PFSK-1 (cell line): ENCODE results near the gene CLDN10.

Experiments
- FOXP2 ChIP-seq: optimal IDR thresholded peaks from 2 replicates; pipeline ENCODE3; 2011; ENCODE audit warnings: borderline replicate concordance, control low read depth, inconsistent platforms; ENCODE audit not compliant: insufficient read depth; ENCODE audit errors: extremely low read length, extremely low read depth
- POLR2AphosphoS5 ChIP-seq: IDR thresholded peaks from 2 replicates; pipeline ENCODE4 v1.6.1; 2012; ENCODE audit warnings: low read depth, mild to moderate bottlenecking, control low read depth, low read length, moderate library complexity
- SIN3A ChIP-seq: IDR thresholded peaks from 2 replicates; pipeline ENCODE4 v1.6.1; 2012; ENCODE audit warnings: mild to moderate bottlenecking, low read length, moderate library complexity, borderline replicate concordance; ENCODE audit not compliant: insufficient read depth
- TAF1 ChIP-seq: IDR thresholded peaks from 2 replicates; pipeline ENCODE4 v1.6.1; 2012; ENCODE audit warnings: low read length, control low read depth, borderline replicate concordance; ENCODE audit not compliant: insufficient read depth
- TF ChIP-seq, protein P1 (sequence below), 2 experiments: IDR thresholded peaks; 2 replicates each; pipeline versions ENCODE4 v1.6.1 to v1.8.0; 2011 to 2012; ENCODE audit warnings: low read depth in 2 of 2, low read length in 2 of 2, control low read depth in 1 of 2, inconsistent platforms in 1 of 2, mild to moderate bottlenecking in 1 of 2, moderate library complexity in 1 of 2; ENCODE audit not compliant: insufficient read depth in 1 of 2

Gene CLDN10

GRCh38 chr13:95507991-95508390 is 44.5 kb upstream of the CLDN10 start:
- TF ChIP-seq TAF1 (no peak), FOXP2 (no peak), POLR2AphosphoS5 (no peak), SIN3A (no peak)
- TF ChIP-seq, protein P1, sequence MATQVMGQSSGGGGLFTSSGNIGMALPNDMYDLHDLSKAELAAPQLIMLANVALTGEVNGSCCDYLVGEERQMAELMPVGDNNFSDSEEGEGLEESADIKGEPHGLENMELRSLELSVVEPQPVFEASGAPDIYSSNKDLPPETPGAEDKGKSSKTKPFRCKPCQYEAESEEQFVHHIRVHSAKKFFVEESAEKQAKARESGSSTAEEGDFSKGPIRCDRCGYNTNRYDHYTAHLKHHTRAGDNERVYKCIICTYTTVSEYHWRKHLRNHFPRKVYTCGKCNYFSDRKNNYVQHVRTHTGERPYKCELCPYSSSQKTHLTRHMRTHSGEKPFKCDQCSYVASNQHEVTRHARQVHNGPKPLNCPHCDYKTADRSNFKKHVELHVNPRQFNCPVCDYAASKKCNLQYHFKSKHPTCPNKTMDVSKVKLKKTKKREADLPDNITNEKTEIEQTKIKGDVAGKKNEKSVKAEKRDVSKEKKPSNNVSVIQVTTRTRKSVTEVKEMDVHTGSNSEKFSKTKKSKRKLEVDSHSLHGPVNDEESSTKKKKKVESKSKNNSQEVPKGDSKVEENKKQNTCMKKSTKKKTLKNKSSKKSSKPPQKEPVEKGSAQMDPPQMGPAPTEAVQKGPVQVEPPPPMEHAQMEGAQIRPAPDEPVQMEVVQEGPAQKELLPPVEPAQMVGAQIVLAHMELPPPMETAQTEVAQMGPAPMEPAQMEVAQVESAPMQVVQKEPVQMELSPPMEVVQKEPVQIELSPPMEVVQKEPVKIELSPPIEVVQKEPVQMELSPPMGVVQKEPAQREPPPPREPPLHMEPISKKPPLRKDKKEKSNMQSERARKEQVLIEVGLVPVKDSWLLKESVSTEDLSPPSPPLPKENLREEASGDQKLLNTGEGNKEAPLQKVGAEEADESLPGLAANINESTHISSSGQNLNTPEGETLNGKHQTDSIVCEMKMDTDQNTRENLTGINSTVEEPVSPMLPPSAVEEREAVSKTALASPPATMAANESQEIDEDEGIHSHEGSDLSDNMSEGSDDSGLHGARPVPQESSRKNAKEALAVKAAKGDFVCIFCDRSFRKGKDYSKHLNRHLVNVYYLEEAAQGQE (IDR thresholded peaks at IDR 0.05; ENCODE audit: insufficient read depth in 1 of 2, low read depth in 2 of 2, low read length in 2 of 2): no peak

DNA sequence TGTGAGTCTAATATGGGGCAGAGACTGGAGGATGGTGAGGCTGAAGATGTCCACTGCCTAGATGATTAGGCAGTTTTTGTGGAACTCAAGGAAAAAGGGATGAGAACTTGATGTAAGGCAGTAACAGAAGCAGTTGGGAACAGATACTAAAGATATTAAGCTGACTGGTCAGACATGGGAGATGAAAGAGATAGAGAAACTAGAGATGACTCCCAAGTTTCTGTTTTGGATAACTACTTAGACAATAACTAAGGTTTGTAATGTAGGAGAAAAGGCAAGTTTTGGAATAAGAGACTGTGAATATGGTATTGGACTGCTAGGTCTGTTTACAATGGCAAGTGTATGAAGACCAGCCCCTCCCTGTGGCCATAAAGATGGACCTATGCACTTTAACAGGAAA is 43.5 kb upstream of the CLDN10 start:
- TF ChIP-seq TAF1 (no peak), SIN3A (no peak), FOXP2 (no peak), POLR2AphosphoS5 (no peak)
- TF ChIP-seq, protein P1 (IDR thresholded peaks at IDR 0.05; ENCODE audit: insufficient read depth in 1 of 2, low read depth in 2 of 2, low read length in 2 of 2): no peak

GRCh38 chr13:95509521-95510310 is 42.8 kb upstream of the CLDN10 start:
- TF ChIP-seq, protein P1 (IDR thresholded peaks at IDR 0.05; ENCODE audit: insufficient read depth in 1 of 2, low read depth in 2 of 2, low read length in 2 of 2): no peak
- no peak for TF ChIP-seq POLR2AphosphoS5
- TF ChIP-seq FOXP2: no peak
- TF ChIP-seq TAF1: no peak
- TF ChIP-seq SIN3A: no peak

- TF ChIP-seq SIN3A: no peak
- no peak for TF ChIP-seq FOXP2
- TF ChIP-seq TAF1: no peak
Measured at GRCh38 chr13:95510950-95511349, 41.6 kb upstream of the CLDN10 start.

DNA sequence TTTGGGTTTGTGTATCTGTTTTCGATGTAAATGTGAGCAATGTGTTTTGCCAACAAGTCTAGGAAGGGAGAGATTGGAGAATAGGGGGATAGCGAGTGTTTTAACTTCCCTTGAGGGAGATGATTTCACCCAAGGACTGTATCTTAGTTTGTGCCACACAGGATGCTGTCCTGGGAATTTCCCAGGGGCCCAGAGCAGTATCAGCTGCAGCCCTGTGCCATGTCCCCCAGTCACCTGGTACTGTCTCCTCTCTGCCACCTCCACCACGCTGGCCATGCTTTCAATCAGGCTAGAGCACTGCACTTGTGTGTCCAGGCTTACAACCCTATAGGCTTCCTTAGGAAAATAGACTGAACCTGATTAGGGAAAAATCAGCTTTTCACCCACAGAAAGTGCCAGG is 40.1 kb upstream of the CLDN10 start:
- TF ChIP-seq SIN3A (no peak), TAF1 (no peak), POLR2AphosphoS5 (no peak), FOXP2 (no peak)
- TF ChIP-seq, protein P1 (IDR thresholded peaks at IDR 0.05; ENCODE audit: insufficient read depth in 1 of 2, low read depth in 2 of 2, low read length in 2 of 2): no peak
